Measurements from ENCODE around the gene PSMB9.

Gene PSMB9

GRCh38 chr6:32842690-32843089, 11.3 kb upstream of the PSMB9 start:
- H3K27me3 ChIP-seq (ENCODE audit: control insufficient read depth, insufficient read depth, low read length), result no peaks in the 10 kb centered on the region
- peaks cover 6% of the 10 kb centered on the region for H3K4me1 ChIP-seq (ENCODE audit: control insufficient read depth, insufficient read depth, low read length)
- no peak overlapping the region for H3K9ac ChIP-seq (ENCODE audit: low read length)
- peaks cover 25% of the 10 kb centered on the region for H3K36me3 ChIP-seq (ENCODE audit: control insufficient read depth, insufficient read depth, low read length)
- H3K4me3 ChIP-seq (ENCODE audit: low read length), result peak overlapping the region; percentile 43
- H3K27ac ChIP-seq (ENCODE audit: low read depth, low read length), result no peak overlapping the region

- Histone ChIP-seq H3K4me1 (ENCODE audit: control insufficient read depth, insufficient read depth, low read length) (peaks cover 3% of the 10 kb centered on the region), H3K27ac (ENCODE audit: low read depth, low read length) (peak overlapping the region; percentile 89), H3K4me3 (ENCODE audit: low read length) (peak overlapping the region; percentile 86), H3K27me3 (ENCODE audit: control insufficient read depth, insufficient read depth, low read length) (no peaks in the 10 kb centered on the region), H3K9ac (ENCODE audit: low read length) (peak overlapping the region; percentile 89), H3K36me3 (ENCODE audit: control insufficient read depth, insufficient read depth, low read length) (peaks cover 31% of the 10 kb centered on the region)
These were observed 10.5 kb upstream of the PSMB9 start for GRCh38 chr6:32843331-32843978.

GRCh38 chr6:32843979-32844838, 9.8 kb upstream of the PSMB9 start, which contains the start of gene PSMB8:
PSMB8 (minus strand) TSS chr6:32844047; CDS start chr6:32843996, 51 bp downstream.
- Histone ChIP-seq H3K4me1 (ENCODE audit: control insufficient read depth, insufficient read depth, low read length) (peaks cover 3% of the 10 kb centered on the region), H3K36me3 (ENCODE audit: control insufficient read depth, insufficient read depth, low read length) (peaks cover 38% of the 10 kb centered on the region), H3K27ac (ENCODE audit: low read depth, low read length) (peak within 1 kb of the TSS; percentile 89), H3K4me3 (ENCODE audit: low read length) (peak within 1 kb of the TSS; percentile 86), H3K27me3 (ENCODE audit: control insufficient read depth, insufficient read depth, low read length) (no peaks in the 10 kb centered on the region), H3K9ac (ENCODE audit: low read length) (peak within 1 kb of the TSS; percentile 89)

GRCh38 chr6:32844839-32845383, 9.1 kb upstream of the PSMB9 start:
- Histone ChIP-seq H3K27me3 (ENCODE audit: control insufficient read depth, insufficient read depth, low read length) (no peaks in the 10 kb centered on the region), H3K4me1 (ENCODE audit: control insufficient read depth, insufficient read depth, low read length) (peaks cover 3% of the 10 kb centered on the region), H3K4me3 (ENCODE audit: low read length) (peak overlapping the region; percentile 86), H3K27ac (ENCODE audit: low read depth, low read length) (peak overlapping the region; percentile 89), H3K9ac (ENCODE audit: low read length) (no peak overlapping the region), H3K36me3 (ENCODE audit: control insufficient read depth, insufficient read depth, low read length) (peaks cover 41% of the 10 kb centered on the region)

- no peak overlapping the region for H3K9ac ChIP-seq (ENCODE audit: low read length)
- peak overlapping the region; percentile 86 for H3K4me3 ChIP-seq (ENCODE audit: low read length)
- H3K4me1 ChIP-seq (ENCODE audit: control insufficient read depth, insufficient read depth, low read length), result peaks cover 3% of the 10 kb centered on the region
- H3K27ac ChIP-seq (ENCODE audit: low read depth, low read length), result no peak overlapping the region
- no peaks in the 10 kb centered on the region for H3K27me3 ChIP-seq (ENCODE audit: control insufficient read depth, insufficient read depth, low read length)
- peaks cover 46% of the 10 kb centered on the region for H3K36me3 ChIP-seq (ENCODE audit: control insufficient read depth, insufficient read depth, low read length)
These were observed 8.6 kb upstream of the PSMB9 start for GRCh38 chr6:32845384-32845884.

- no peak overlapping the region for H3K27ac ChIP-seq (ENCODE audit: low read depth, low read length)
- no peak overlapping the region for H3K9ac ChIP-seq (ENCODE audit: low read length)
- H3K27me3 ChIP-seq (ENCODE audit: control insufficient read depth, insufficient read depth, low read length), result no peaks in the 10 kb centered on the region
- peaks cover 6% of the 10 kb centered on the region for H3K4me1 ChIP-seq (ENCODE audit: control insufficient read depth, insufficient read depth, low read length)
- peaks cover 43% of the 10 kb centered on the region for H3K36me3 ChIP-seq (ENCODE audit: control insufficient read depth, insufficient read depth, low read length)
- no peak overlapping the region for H3K4me3 ChIP-seq (ENCODE audit: low read length)
These were observed 7.0 kb upstream of the PSMB9 start for GRCh38 chr6:32847004-32847403.

GRCh38 chr6:32847795-32848194, 6.2 kb upstream of the PSMB9 start:
- Histone ChIP-seq H3K27ac (ENCODE audit: low read depth, low read length) (no peak overlapping the region), H3K4me1 (ENCODE audit: control insufficient read depth, insufficient read depth, low read length) (peaks cover 8% of the 10 kb centered on the region), H3K36me3 (ENCODE audit: control insufficient read depth, insufficient read depth, low read length) (peaks cover 40% of the 10 kb centered on the region), H3K9ac (ENCODE audit: low read length) (no peak overlapping the region), H3K27me3 (ENCODE audit: control insufficient read depth, insufficient read depth, low read length) (no peaks in the 10 kb centered on the region), H3K4me3 (ENCODE audit: low read length) (no peak overlapping the region)

GRCh38 chr6:32849126-32849525, 4.9 kb upstream of the PSMB9 start:
- H3K36me3 ChIP-seq (ENCODE audit: control insufficient read depth, insufficient read depth, low read length), result peaks cover 40% of the 10 kb centered on the region
- no peak overlapping the region for H3K9ac ChIP-seq (ENCODE audit: low read length)
- no peaks in the 10 kb centered on the region for H3K27me3 ChIP-seq (ENCODE audit: control insufficient read depth, insufficient read depth, low read length)
- no peak overlapping the region for H3K4me3 ChIP-seq (ENCODE audit: low read length)
- no peak overlapping the region for H3K27ac ChIP-seq (ENCODE audit: low read depth, low read length)
- peaks cover 8% of the 10 kb centered on the region for H3K4me1 ChIP-seq (ENCODE audit: control insufficient read depth, insufficient read depth, low read length)

GRCh38 chr6:32851025-32851424, 3.0 kb upstream of the PSMB9 start:
- Histone ChIP-seq H3K27ac (ENCODE audit: low read depth, low read length) (peak overlapping the region; percentile 93), H3K9ac (ENCODE audit: low read length) (no peak overlapping the region), H3K4me3 (ENCODE audit: low read length) (no peak overlapping the region), H3K27me3 (ENCODE audit: control insufficient read depth, insufficient read depth, low read length) (no peaks in the 10 kb centered on the region), H3K36me3 (ENCODE audit: control insufficient read depth, insufficient read depth, low read length) (peaks cover 34% of the 10 kb centered on the region), H3K4me1 (ENCODE audit: control insufficient read depth, insufficient read depth, low read length) (peaks cover 13% of the 10 kb centered on the region)

GRCh38 chr6:32852018-32852843, 1.8 kb upstream of the PSMB9 start:
- H3K4me1 ChIP-seq (ENCODE audit: control insufficient read depth, insufficient read depth, low read length), result peaks cover 13% of the 10 kb centered on the region

GRCh38 chr6:32852844-32853540, 1.0 kb upstream of the PSMB9 start:
- Histone ChIP-seq H3K9ac (ENCODE audit: low read length) (peak overlapping the region; percentile 95), H3K27me3 (ENCODE audit: control insufficient read depth, insufficient read depth, low read length) (no peaks in the 10 kb centered on the region), H3K27ac (ENCODE audit: low read depth, low read length) (peak overlapping the region; percentile 93), H3K36me3 (ENCODE audit: control insufficient read depth, insufficient read depth, low read length) (peaks cover 29% of the 10 kb centered on the region), H3K4me3 (ENCODE audit: low read length) (peak overlapping the region; percentile 97), H3K4me1 (ENCODE audit: control insufficient read depth, insufficient read depth, low read length) (peaks cover 13% of the 10 kb centered on the region)

More at GRCh38 chr6:32852018-32852843, 1.8 kb upstream of the PSMB9 start:
- no peaks in the 10 kb centered on the region for H3K27me3 ChIP-seq (ENCODE audit: control insufficient read depth, insufficient read depth, low read length)
- peak overlapping the region; percentile 97 for H3K4me3 ChIP-seq (ENCODE audit: low read length)
- peaks cover 30% of the 10 kb centered on the region for H3K36me3 ChIP-seq (ENCODE audit: control insufficient read depth, insufficient read depth, low read length)
- H3K27ac ChIP-seq (ENCODE audit: low read depth, low read length), result peak overlapping the region; percentile 93
- peak overlapping the region; percentile 95 for H3K9ac ChIP-seq (ENCODE audit: low read length)

All from rectal smooth muscle tissue (tissue), 1 donor.